Calu3 (cell line): ENCODE measurements around the gene RMRP. TPM values are rescaled to one million over a fixed set of nuclear protein-coding genes. Genes with fewer than 3 reads are reported as not detected.

Experiments
- BruUV-seq: library from RNA; stranded (reverse); fragments of 400-500 nt; replicated peaks from 2 replicates; lab custom pipeline; 2021; lab: Mats Ljungman, UMichigan
- CTCF ChIA-PET: fragments of 300-600 bp; sonication (Branson Sonifier 250); formaldehyde crosslinking; loops from one replicate; lab custom pipeline; 2022; ENCODE audit warnings: antibody characterized with exemption; lab: Charles Lee
- DNase-seq: peaks from one replicate; pipeline ENCODE4 v3.0.0; 2022
- H3K27ac Mint-ChIP-seq: one replicate; pipeline ENCODE4 v1.8.0; 2022; ENCODE audit warnings: mixed read lengths; ENCODE audit not compliant: unreplicated experiment
- H3K27me3 Mint-ChIP-seq: one replicate; pipeline ENCODE4 v1.8.0; 2022; ENCODE audit warnings: mixed read lengths; ENCODE audit not compliant: unreplicated experiment
- H3K36me3 Mint-ChIP-seq: one replicate; pipeline ENCODE4 v1.8.0; 2022; ENCODE audit warnings: mild to moderate bottlenecking, moderate library complexity, mixed read lengths; ENCODE audit not compliant: insufficient read depth, unreplicated experiment
- H3K4me1 Mint-ChIP-seq: one replicate; pipeline ENCODE4 v1.8.0; 2022; ENCODE audit warnings: mild to moderate bottlenecking, low read depth, mixed read lengths; ENCODE audit not compliant: unreplicated experiment
- H3K4me3 Mint-ChIP-seq: one replicate; pipeline ENCODE4 v1.8.0; 2022; ENCODE audit warnings: mild to moderate bottlenecking, low read depth, moderate library complexity, mixed read lengths; ENCODE audit not compliant: unreplicated experiment
- H3K9me3 Mint-ChIP-seq: one replicate; pipeline ENCODE4 v1.8.0; 2022; ENCODE audit warnings: low read depth, mixed read lengths; ENCODE audit not compliant: unreplicated experiment
- intact Hi-C: fragments of 100-400 bp; cut with micrococcal nuclease; formaldehyde crosslinking; loops from one replicate; pipeline ENCODE4 v1.10.0; 2022; ENCODE audit not compliant: unreplicated experiment
- total RNA-seq: library from RNA; stranded (reverse); gene quantifications from 2 replicates; pipeline ENCODE4 v1.2.3, GENCODE V29; 2022
- TF ChIP-seq, protein P1 (sequence below): fragments of 200-600 bp; IDR thresholded peaks from one replicate; pipeline ENCODE4 v1.8.0; 2022; ENCODE audit warnings: antibody characterized with exemption; ENCODE audit not compliant: unreplicated experiment

RMRP gene
- total RNA-seq, 1 experiment from 2014 or later: 8,471 TPM

- Mint-ChIP-seq H3K9me3 (no peaks in the 10 kb centered on the region), H3K4me3 (no peak overlapping the region), H3K36me3 (no peaks in the 10 kb centered on the region), H3K27ac (no peak overlapping the region), H3K4me1 (peaks cover 31% of the 10 kb centered on the region), H3K27me3 (no peaks in the 10 kb centered on the region)
- BruUV-seq: no TSS peak
- CTCF ChIA-PET: interaction anchor here (1.2 to 1.3 kb wide), 2 partner anchors 15 to 23 kb away, joined by 4 to 6 read pairs; no protein-coding TSS in a partner anchor
- TF ChIP-seq, protein P1, sequence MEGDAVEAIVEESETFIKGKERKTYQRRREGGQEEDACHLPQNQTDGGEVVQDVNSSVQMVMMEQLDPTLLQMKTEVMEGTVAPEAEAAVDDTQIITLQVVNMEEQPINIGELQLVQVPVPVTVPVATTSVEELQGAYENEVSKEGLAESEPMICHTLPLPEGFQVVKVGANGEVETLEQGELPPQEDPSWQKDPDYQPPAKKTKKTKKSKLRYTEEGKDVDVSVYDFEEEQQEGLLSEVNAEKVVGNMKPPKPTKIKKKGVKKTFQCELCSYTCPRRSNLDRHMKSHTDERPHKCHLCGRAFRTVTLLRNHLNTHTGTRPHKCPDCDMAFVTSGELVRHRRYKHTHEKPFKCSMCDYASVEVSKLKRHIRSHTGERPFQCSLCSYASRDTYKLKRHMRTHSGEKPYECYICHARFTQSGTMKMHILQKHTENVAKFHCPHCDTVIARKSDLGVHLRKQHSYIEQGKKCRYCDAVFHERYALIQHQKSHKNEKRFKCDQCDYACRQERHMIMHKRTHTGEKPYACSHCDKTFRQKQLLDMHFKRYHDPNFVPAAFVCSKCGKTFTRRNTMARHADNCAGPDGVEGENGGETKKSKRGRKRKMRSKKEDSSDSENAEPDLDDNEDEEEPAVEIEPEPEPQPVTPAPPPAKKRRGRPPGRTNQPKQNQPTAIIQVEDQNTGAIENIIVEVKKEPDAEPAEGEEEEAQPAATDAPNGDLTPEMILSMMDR: no peak
- DNase-seq: no peak
- intact Hi-C loops: no loop called here
Measured at GRCh38 chr9:35674025-35674361, 16.2 kb upstream of the RMRP start.

- Mint-ChIP-seq H3K9me3 (no peaks in the 10 kb centered on the region), H3K27me3 (no peaks in the 10 kb centered on the region), H3K4me1 (peaks cover 36% of the 10 kb centered on the region), H3K27ac (no peak within 1 kb of the TSS), H3K36me3 (no peaks in the 10 kb centered on the region), H3K4me3 (no peak within 1 kb of the TSS)
- no peak for DNase-seq
- TF ChIP-seq, protein P1: no peak
- intact Hi-C loops: no loop called here
- no TSS peak for BruUV-seq
- CTCF ChIA-PET: interaction anchor here (1.1 to 1.3 kb wide), 3 partner anchors 8 to 23 kb away, joined by 4 to 6 read pairs (median 4); partner anchors contain the start of gene ARHGEF39
Measured at GRCh38 chr9:35673132-35674024, 15.6 kb upstream of the RMRP start, which contains the start of gene CA9. Gene CA9, plus strand, starts transcription at chr9:35673928. Its CDS starts 32 bp downstream, at chr9:35673960.

DNA sequence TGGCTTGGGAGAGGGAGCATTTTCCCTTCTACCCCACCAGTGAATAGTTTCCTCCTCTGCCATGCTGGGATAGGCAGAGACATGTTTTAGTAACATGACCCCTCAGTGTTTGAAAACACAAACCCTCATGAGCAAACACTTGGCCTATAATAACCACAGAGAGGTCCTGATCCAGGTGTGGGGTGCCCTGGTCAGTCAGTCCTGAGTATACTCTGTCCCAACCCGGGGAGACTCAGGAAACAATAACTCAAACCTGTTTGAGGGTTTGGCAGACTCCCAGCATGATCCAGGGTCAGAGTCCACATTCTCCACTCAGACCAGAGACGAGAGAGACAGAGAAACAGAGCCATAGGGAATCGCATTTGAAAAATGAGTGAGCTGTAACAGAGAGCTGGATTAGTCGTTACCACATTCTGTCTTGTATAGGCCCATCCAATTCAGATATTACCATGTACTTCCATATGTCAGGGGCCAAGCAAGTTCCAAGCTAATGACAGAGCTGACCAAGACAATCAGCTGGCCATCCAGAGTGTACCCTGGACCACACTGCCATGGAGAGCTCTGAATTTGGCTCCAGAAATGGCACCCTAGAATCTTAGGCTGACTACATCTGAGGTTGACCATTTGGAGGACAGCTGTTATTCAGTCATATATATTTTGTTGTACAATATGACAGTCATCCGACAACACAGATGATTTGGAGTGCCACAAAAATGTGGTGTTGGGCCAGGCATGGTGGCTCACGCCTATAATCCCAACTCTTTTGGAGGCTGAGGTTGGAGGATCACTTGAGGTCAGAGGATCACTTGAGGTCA, 11.7 kb upstream of the RMRP start:
- peak; percentile 75 for DNase-seq
- TF ChIP-seq, protein P1: no peak
- no TSS peak for BruUV-seq
- H3K9me3 Mint-ChIP-seq: peaks cover 3% of the 10 kb centered on the region
- intact Hi-C loops: loop anchor here (10.0 kb wide), 1 partner anchor 65 kb away; the partner anchor contains the start of genes CREB3 and TLN1
- H3K4me1 Mint-ChIP-seq: peaks cover 49% of the 10 kb centered on the region
- peaks cover 10% of the 10 kb centered on the region for H3K36me3 Mint-ChIP-seq
- CTCF ChIA-PET: interaction anchor here (1.5 to 1.6 kb wide), 2 partner anchors 11 to 27 kb away, joined by 5 read pairs; partner anchors contain the start of genes CCDC107 and RMRP
- no peaks in the 10 kb centered on the region for H3K27me3 Mint-ChIP-seq
- H3K27ac Mint-ChIP-seq: no peak overlapping the region
- no peak overlapping the region for H3K4me3 Mint-ChIP-seq

- Mint-ChIP-seq H3K27ac (no peak overlapping the region), H3K4me1 (peaks cover 46% of the 10 kb centered on the region), H3K9me3 (peaks cover 3% of the 10 kb centered on the region), H3K27me3 (no peaks in the 10 kb centered on the region), H3K4me3 (no peak overlapping the region), H3K36me3 (peaks cover 16% of the 10 kb centered on the region)
- TF ChIP-seq, protein P1: no peak
- CTCF ChIA-PET: no interaction called here
- intact Hi-C loops: loop anchor here (10.0 kb wide), 1 partner anchor 67 kb away; the partner anchor contains the start of genes CREB3 and TLN1
- DNase-seq: no peak
- BruUV-seq: no TSS peak
Measured at GRCh38 chr9:35667939-35668338, 10.1 kb upstream of the RMRP start.
